NT2/D1 (cell line): ENCODE data around the gene TENM4.

ENCODE experiments used
- DNase-seq: peaks from one replicate; pipeline ENCODE4 v3.0.0-alpha.2; 2011; ENCODE audit warnings: low read depth, low spot score
- H3K27me3 ChIP-seq: 2 replicates; pipeline ENCODE4 v1.6.0; 2011; ENCODE audit warnings: mild to moderate bottlenecking; ENCODE audit not compliant: insufficient read length, insufficient read depth
- H3K36me3 ChIP-seq: 2 replicates; pipeline ENCODE4 v1.6.1; 2011; ENCODE audit warnings: mild to moderate bottlenecking, low read length, mixed read lengths; ENCODE audit not compliant: insufficient read depth, insufficient read length
- H3K4me1 ChIP-seq: 2 replicates; pipeline ENCODE4 v1.5.1; 2011; ENCODE audit not compliant: insufficient read depth, insufficient read length
- H3K4me3 ChIP-seq: 2 replicates; pipeline ENCODE4 v1.5.1; 2011; ENCODE audit warnings: low read depth; ENCODE audit not compliant: insufficient read length
- H3K9ac ChIP-seq: 2 replicates; pipeline ENCODE4 v1.6.0; 2011; ENCODE audit warnings: low read depth; ENCODE audit not compliant: insufficient read length
- H3K9me3 ChIP-seq: 2 replicates; pipeline ENCODE4 v1.5.1; 2011; ENCODE audit warnings: mild to moderate bottlenecking, low read length; ENCODE audit not compliant: insufficient read depth
- SUZ12 ChIP-seq: IDR thresholded peaks from 2 replicates; pipeline ENCODE4 v1.6.1; 2011; ENCODE audit not compliant: insufficient read length, insufficient read depth; ENCODE audit errors: extremely low read depth
- YY1 ChIP-seq: IDR thresholded peaks from 2 replicates; pipeline ENCODE4 v1.6.1; 2011; ENCODE audit not compliant: insufficient read length, insufficient read depth
- ZNF274 ChIP-seq: IDR thresholded peaks from 2 replicates; pipeline ENCODE4 v1.6.1; 2011; ENCODE audit warnings: mild to moderate bottlenecking, low read depth, low read length

The TENM4 gene

DNA sequence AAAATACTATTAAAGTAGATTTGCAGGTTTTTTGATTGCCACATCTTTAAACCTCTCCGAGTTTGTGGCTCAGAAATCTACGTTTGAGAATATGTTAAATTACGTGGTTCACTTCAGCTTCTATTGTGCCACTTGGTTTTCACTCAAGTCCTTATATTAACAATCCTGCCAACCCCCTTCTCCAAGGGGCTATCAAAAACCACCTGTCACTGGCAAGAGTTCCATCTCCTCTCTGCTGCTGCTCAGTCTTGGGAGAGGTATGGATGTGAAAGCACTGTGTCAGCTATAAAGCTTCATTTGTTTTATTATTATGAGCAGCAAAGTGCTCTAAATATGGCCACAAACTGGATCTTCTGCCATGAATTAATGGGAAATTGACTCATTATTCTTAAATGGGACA is 668.6 kb downstream of the TENM4 start:
- Histone ChIP-seq H3K36me3 (no peaks in the 10 kb centered on the region), H3K9me3 (no peaks in the 10 kb centered on the region), H3K4me3 (no peak overlapping the region), H3K4me1 (no peaks in the 10 kb centered on the region), H3K9ac (no peak overlapping the region), H3K27me3 (no peaks in the 10 kb centered on the region)
- DNase-seq: no peak
- no peak for TF ChIP-seq SUZ12
- no peak for TF ChIP-seq ZNF274
- TF ChIP-seq YY1: no peak

DNA sequence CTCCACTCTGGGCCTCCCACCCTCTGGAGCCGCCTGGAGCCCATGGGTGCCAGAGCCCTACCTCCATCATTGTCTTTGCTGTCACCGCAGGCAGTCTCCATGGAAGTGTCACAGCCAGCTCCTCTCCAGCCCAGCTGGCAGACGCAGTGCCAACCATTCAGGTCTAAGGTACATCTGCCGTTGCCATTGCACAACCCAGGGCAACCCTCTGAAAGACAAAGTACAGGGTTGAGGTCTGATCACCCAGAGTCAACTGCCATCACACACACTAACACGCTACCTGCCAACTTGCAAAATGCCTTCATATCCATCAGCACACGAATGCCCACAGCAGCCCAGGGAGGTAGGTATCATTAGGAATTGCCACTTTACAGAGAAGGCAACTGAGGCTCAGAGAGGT is 669.9 kb downstream of the TENM4 start:
- TF ChIP-seq YY1 (no peak), SUZ12 (no peak), ZNF274 (no peak)
- DNase-seq: no peak

DNA sequence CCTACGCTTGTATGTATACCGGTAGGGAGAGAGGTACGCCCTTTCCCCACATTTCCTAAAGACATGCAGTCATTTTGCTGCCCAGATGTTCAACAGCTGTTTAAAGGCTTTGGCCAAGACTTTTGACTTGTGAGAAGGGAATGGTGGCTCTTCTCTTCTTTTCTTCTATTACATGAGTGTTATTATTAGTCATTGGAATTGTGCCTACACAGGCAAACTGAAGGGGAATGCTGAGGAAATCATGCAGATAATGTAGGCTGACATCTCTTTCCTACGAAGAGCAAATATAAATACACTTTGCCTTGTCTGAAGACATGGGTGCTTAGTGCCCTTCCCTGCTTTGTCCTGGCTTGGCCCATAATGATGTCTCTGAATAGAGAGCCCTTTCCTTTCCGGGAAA is 671.9 kb downstream of the TENM4 start:
- no peak for TF ChIP-seq YY1
- TF ChIP-seq SUZ12: no peak
- no peak for TF ChIP-seq ZNF274
- Histone ChIP-seq H3K36me3 (no peaks in the 10 kb centered on the region), H3K9ac (no peak overlapping the region), H3K4me3 (no peak overlapping the region), H3K4me1 (no peaks in the 10 kb centered on the region), H3K9me3 (no peaks in the 10 kb centered on the region), H3K27me3 (no peaks in the 10 kb centered on the region)
- no peak for DNase-seq

More for the DNA sequence above, 669.9 kb downstream of the TENM4 start:
- H3K36me3 ChIP-seq: no peaks in the 10 kb centered on the region
- H3K4me3 ChIP-seq: no peak overlapping the region
- H3K9me3 ChIP-seq: no peaks in the 10 kb centered on the region
- H3K4me1 ChIP-seq: no peaks in the 10 kb centered on the region
- H3K9ac ChIP-seq: no peak overlapping the region
- no peaks in the 10 kb centered on the region for H3K27me3 ChIP-seq

GRCh38 chr11:78768345-78768744 is 672.5 kb downstream of the TENM4 start:
- TF ChIP-seq YY1 (no peak), SUZ12 (no peak), ZNF274 (no peak)
- H3K9me3 ChIP-seq: no peaks in the 10 kb centered on the region
- H3K36me3 ChIP-seq: no peaks in the 10 kb centered on the region
- H3K27me3 ChIP-seq: no peaks in the 10 kb centered on the region
- DNase-seq: no peak
- no peak overlapping the region for H3K4me3 ChIP-seq
- no peaks in the 10 kb centered on the region for H3K4me1 ChIP-seq
- no peak overlapping the region for H3K9ac ChIP-seq

- DNase-seq: no peak
- Histone ChIP-seq H3K9ac (no peak overlapping the region), H3K9me3 (no peaks in the 10 kb centered on the region), H3K27me3 (no peaks in the 10 kb centered on the region), H3K4me1 (no peaks in the 10 kb centered on the region), H3K36me3 (no peaks in the 10 kb centered on the region), H3K4me3 (no peak overlapping the region)
- TF ChIP-seq ZNF274 (no peak), YY1 (no peak), SUZ12 (no peak)
Measured at GRCh38 chr11:78767027-78767932, 673.5 kb downstream of the TENM4 start.

GRCh38 chr11:78764946-78765345 is 675.9 kb downstream of the TENM4 start:
- H3K27me3 ChIP-seq: no peaks in the 10 kb centered on the region
- H3K4me1 ChIP-seq: no peaks in the 10 kb centered on the region
- no peaks in the 10 kb centered on the region for H3K9me3 ChIP-seq
- H3K36me3 ChIP-seq: no peaks in the 10 kb centered on the region
- no peak overlapping the region for H3K4me3 ChIP-seq
- no peak for DNase-seq
- H3K9ac ChIP-seq: no peak overlapping the region
- no peak for TF ChIP-seq ZNF274
- no peak for TF ChIP-seq SUZ12
- TF ChIP-seq YY1: no peak

DNA sequence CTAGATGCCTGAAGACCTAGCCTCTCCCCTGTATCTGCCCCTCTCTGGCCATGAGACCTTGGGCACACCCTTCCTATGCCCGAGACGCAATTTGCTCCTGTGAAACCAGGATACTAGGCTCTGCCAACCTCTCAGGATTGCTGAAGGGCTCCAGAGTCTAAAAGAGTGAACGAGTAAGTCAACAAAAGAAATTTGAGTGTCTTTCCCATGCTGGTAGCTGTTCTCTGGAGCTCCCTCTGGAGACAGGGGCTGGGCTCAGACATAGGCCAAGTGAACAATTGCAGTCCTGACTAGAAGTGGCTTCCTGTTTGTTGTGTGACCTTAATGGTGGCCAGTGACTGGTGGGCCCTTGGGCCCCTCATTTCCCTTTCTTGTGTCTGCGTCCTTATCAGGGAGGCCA is 677.2 kb downstream of the TENM4 start:
- no peak for DNase-seq
- TF ChIP-seq SUZ12 (no peak), ZNF274 (no peak), YY1 (no peak)
- H3K4me3 ChIP-seq: no peak overlapping the region

More for the DNA sequence above, 677.2 kb downstream of the TENM4 start:
- Histone ChIP-seq H3K9me3 (no peaks in the 10 kb centered on the region), H3K4me1 (no peaks in the 10 kb centered on the region), H3K9ac (no peak overlapping the region), H3K36me3 (no peaks in the 10 kb centered on the region), H3K27me3 (no peaks in the 10 kb centered on the region)
